HG02588 (cell line): ENCODE data around the gene LGSN.
A peak's percentile ranks its signal among the peaks of the same experiment; 100 is the strongest.
"Not testable (repeated sequence)": the region's sequence is repeated elsewhere in the genome, so short reads cannot be mapped to it uniquely, and the experiment has no call there.

Source experiments
- ATAC-seq: cut with Tn5 transposase; IDR thresholded peaks from one replicate; pipeline ENCODE4 v1.9.1; 2021; ENCODE audit warnings: mild to moderate bottlenecking, moderate library complexity; ENCODE audit not compliant: unreplicated experiment

LGSN gene

DNA sequence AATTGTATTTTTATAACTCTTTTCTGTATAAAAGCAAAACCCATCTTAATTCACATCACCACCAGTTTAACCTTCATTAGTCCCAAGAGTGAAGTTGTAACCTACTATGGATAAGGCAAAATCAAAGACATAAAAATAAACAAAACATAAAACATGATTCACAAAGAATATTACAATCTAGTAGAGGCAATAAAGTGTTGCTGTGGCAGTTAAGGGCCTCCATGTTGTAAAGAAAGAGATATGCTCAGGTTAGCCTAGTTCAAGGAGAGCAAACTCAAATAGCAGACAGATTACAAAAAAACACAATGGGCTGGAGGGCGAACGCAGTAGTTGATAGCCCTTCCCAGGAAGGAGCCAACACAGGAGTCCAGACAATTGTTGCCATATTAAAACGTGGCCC, 13.4 kb downstream of the LGSN start:
- ATAC-seq, result no peak

DNA sequence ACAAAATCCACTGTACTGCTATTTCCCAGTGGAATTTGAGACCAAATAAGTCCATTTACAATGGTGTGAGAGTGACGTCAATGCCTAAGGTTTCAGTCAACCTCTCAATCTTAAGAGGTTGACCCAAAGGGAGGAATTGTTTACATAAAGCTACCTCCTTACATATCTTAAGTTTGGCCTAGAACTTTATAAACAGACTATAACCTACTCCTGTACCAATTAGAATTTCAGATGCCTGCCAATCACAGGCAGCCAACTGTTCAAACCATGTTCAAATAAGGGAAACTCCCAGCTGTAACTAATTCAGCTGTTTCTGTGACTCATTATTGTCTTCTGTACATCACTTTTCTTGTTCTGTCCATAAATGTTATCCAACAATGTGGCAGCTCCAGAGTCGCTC, 14.5 kb downstream of the LGSN start:
- no peak for ATAC-seq

DNA sequence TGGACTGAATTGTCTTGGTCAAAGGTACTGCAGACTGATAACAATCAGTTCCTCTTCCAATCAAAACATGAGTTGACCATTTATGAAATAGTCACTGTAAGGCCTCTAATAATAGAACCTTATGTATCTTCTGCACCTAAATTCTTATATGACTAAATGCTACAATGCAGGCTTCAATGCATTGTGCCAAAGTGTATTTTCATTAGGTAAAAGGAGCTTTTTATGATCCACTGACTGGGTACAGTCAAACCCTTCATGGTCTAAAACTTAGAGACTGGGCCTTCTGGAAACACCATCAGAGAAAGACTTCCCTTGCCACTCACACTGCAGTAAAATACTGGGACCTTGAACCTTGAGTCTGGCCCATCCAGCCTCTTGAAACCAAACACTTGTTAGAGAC, 16.3 kb downstream of the LGSN start:
- ATAC-seq, result no peak

DNA sequence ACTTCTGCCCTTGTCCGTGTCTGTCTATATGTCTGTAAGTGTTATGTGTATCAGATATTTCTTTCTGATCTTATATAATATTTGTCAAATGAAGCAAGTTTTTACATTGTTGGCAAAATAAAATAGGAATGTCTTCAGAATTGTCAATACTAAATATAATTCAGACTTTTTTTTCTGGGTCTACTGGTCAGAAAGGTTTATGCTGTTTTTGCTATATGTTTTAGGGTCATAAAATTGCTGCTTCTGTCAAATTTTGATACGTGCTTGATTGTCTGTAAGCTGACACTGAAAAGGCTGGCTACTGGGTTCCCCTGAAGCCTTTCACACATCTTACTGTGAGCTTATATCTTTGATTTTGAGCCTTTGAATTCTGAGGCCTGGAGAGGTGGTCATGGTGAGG, 20.1 kb downstream of the LGSN start:
- ATAC-seq, result no peak

DNA sequence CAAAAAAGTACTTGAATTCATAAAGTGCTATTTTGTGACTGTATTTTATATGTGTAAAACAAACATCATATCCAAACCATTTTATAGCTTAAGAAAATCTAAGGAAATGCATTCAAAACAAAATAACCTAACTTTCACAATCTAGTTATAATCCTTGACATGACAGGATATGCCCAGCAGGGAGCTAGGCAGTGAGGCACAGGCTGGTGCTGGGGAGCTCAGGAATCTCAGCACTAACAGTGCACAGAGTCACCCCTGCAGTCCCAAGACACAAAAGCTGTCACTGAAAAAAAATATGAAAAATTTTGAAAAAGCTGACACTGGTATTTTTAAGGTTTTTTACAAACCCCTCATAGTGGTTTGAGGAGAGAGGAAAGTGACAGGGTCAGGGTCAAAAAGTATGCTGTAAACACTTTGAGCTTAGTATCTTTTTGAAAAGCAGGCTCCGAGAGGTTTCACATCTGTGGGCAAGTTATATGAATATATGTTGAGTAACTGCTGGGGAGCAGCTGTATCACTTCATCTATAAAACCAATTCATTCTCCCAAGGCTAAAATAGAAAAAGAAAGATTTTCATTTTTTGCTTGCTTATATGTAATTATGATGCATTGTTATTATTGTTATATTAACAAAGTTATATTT, 24.1 kb downstream of the LGSN start:
- ATAC-seq, result no peak

DNA sequence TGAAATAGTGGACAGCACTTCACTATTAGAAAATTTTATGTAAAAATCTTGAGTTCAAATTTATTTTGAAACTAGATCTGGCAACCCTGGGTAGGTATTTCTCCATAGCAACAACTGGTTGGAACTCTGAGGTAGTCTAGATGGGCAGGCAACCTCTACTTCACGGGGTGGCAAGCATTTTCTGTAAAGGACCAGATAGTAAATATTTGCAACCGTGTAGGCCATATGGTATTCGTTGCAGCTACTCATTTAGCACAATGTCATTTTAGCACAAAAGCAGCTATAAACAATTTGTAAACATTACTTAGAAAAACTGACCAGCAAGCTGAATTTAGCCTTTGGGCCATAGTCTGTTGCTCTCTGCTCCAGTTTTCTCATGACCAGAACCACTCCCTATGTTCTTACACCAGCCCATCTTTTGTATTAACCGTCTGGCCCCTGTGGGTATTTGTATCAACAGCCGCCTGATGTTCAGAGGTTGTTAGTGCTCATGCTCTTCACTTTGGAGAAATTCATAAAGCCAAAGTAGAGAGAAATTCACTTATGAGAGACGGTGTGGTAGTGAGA, 29.2 kb downstream of the LGSN start:
- ATAC-seq, result no peak

DNA sequence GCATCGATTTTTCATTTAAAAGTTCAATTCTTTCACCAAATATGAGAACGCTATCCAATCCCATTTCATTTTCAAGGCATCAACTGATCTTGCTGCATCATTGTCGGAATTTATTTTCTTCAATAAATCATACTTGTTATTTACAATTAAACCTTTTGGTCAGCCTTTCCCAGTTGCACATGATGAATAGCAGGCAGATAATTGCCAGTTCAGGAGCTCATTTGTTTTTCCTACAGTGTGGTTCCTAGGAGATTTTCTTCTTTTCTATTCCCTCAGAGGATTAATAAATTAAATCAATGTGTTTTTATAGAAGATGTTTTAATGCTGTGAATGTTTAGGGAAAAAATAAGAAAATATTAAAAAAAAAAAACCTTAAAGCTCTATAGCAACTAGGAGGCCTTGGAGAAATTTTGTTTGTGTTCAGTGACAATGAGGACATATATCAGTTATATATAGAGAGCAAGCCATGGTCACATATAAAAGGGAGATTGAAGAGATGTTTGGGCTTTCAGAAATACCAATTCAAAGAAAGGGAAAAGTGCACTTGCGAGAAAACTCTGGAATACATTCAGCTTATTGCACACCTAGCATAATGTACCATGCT, 30.4 kb downstream of the LGSN start:
- no peak for ATAC-seq

DNA sequence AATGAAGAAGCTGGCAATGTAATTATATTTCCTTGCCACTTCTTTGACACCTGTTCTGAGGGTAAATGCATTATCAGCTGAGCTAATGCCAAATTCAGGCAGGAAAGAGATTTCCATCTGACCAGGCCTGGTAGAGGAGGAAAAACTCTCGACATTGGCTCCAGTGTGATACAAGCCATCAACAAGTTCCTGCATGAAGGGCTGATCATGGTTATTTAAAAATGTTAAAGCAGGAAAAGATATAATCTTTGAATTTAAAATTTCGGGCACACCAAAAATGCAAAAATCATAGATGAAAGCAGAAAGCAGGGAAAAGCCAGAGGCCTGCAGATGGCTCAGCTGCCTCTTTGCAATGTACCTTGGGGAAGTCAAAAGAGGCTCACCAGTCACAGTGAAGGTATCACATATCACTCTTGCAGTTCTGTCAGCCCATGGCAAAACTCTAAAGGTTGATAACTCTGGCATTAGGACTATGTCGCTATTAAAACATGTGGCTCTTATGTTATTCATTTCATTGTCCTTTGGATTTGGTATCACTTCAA, 39.1 kb downstream of the LGSN start:
- ATAC-seq, result no peak

DNA sequence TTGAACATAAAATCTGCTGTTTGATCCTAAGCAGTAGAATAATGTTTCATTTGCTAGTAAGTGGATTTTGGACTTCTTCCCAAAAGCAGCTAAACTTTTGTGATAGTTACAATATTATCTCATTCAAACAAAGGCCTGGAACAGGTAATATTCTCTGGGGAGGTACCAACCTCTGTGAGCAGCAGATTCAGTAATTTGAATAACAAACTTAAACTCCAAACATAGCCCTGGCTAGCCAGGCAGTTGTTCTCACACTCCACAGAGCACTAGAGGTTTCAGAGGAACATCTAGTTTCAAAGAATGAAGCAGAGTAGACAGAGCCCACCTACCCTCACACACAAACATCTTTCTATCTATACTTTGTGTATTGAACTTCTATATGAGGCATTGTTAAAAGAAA, 40.9 kb downstream of the LGSN start:
- no peak for ATAC-seq

DNA sequence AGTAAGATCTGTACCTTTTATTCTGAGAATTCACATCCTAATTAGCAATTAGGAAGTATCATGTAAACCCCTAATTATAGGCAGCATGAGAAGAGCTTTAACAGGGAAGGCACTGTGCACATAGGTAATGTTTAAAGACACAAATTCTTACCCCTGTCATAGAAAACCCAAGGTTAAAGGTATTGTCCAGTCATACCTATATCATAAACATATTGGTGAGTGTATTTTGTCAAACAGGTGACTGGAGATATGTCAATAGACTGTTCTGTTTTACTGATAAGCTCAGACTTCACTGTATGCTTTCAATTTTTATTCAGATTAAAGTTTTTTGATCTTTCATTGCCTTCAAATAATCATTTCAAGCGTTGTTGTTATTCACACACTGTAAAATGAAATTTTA, 43.8 kb downstream of the LGSN start:
- no peak for ATAC-seq

DNA sequence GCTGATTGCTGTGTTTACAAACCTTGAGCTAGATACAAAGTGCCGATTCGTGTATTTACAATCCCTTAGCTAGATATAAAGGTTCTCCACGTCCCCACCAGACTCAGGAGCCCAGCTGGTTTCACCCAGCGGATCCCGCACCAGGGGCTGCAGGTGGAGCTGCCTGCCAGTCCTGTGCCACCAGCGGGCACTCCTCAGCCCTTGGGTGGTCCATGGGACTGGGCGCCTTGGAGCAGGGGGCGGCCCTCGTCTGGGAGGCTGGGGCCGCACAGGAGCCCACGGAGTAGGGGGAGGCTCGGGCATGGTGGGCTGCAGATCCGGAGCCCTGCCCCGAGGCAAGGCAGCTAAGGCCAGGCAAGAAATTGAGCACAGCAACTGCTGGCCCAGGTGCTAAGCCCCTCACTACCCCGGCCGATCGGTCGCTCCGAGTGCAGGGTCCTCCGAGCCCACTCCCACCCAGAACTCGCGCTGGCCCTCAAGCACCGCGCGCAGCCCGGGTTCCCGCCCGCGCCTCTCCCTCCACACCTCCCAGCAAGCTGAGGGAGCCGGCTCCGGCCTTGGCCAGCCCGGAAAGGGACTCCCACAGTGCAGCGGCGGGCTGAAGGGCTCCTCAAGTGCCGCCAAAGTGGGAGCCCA, 44.9 kb downstream of the LGSN start:
- ATAC-seq, result not testable (repeated sequence)

DNA sequence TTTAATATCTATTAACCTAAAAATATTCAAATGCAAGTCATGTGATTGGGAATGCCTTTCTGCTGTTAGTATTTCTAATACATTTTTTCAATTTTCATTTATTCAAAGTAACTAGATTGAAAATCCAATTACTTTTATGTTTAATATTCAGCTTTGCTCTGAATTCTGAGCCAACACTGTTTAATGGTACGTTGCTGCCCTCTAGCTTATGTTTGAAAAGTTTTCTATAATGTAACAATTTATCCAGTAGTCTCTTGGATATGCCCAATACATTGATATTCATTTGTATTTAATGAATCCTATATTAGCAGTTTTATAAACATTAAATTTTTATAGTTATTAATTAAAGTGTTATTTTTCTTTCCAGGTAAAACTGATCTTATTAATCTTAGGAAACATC, 47.4 kb downstream of the LGSN start:
- ATAC-seq, result no peak

DNA sequence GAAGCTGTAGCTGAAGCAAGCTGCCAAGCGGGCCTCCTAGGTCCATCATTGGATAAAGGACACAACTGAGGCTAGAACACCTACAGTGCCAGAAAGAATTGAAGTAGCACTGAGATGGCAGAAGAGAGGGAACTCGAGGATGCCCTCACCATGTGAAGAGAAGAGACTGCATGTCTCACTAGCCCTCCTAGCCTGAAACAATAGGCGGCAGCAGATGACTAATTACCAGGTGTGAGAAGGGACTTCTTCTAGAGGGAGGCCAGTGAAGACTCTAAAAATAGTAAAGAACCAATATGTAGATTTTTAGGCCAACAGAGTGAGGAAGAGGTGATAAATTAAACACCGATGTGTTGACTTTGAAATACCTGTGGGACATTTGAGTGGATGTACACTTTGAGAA, 50.3 kb downstream of the LGSN start:
- peak; percentile 44 for ATAC-seq

DNA sequence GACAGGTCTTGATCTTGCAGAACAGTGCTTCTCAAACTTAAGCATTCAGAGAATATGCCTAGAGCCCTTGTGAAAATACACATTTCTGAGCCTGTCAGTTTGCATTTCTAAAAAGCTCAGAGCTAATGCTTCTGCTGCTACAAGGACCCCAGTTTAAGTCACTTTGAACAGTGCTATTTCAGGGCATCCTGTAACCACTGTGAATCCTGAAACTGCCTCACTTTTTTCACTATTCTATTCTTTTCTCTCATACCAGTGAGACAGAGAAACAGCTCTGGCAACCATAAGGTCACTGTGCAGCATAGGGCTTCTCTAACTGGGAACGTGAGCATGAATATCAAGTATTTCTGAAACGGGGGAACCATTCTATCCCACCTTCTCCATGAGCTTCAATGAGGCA, 51.2 kb downstream of the LGSN start:
- ATAC-seq, result peak; percentile 68

DNA sequence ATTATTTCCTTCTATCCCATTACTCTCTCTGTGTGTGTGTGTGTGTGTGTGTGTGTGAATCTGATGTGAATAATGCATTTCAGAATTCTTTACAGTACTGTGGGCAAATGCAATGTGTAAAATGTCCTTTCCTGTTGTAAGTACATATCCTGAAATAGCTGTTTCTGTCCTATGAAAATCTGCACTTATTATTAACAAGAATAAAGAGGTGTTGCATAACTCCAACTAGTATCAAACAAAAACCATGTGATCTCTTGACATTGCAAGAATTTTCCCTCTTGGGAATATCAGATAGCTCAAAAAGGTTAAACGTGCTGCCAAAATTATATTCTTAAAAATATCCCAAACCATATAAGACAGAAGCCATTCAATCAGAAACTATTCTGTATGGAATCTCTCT, 52.0 kb downstream of the LGSN start:
- ATAC-seq, result no peak

DNA sequence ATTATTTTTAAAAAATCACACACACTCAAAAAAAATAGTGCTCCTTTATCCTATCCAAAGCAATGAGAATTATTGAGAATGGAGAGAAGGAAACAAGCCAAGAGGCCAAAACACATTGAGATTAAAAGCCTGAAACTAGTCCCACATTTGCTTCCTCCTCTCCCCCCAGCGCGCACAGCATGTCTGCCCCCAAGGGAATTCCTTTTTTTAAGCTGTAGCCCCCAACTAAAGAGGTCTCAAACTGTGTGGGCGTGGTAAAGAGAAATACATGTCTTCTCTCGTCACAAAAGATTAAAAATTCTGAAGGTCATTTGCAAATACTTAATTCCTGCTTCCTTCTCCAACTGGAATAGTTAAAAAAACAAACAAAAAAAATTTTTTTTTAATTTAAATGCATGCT, 52.7 kb downstream of the LGSN start:
- no peak for ATAC-seq

DNA sequence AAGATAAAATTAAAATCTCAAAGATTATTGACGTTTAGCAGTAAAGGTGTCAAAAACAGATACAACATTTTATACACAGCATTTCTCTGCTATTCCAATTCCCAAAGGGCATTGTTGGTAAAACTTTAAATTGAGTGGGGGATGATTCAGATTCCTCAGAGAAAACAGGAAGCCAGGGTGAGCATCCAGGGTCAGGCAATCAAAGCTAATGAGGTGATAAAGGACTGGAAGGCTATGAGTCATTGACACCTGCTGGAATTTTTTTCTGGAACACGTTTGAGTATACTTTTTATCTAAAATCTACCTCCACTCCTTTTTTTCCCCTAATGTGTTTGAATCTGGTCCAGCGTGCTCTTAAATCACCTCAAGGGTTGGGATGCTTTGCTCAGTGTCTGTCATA, 56.3 kb downstream of the LGSN start:
- ATAC-seq, result no peak

DNA sequence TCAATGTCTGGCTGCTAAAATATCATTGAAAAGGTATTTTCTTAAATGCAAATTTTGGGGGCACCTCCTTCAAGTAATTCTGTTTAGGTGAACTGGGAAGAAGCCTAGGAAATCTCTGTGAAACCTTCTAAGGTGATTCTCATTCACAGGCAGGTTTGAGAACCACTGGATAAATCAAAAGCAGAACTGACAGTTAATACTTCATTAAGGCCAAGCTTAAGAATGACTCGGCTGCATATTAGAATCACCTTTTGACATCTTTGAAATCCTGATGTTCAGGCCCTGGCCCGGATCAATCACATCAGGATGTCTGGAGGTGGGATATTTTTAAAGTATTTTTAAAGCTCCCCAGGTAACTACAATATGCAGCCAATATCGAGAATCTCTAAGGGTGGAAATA, 58.0 kb downstream of the LGSN start:
- no peak for ATAC-seq

DNA sequence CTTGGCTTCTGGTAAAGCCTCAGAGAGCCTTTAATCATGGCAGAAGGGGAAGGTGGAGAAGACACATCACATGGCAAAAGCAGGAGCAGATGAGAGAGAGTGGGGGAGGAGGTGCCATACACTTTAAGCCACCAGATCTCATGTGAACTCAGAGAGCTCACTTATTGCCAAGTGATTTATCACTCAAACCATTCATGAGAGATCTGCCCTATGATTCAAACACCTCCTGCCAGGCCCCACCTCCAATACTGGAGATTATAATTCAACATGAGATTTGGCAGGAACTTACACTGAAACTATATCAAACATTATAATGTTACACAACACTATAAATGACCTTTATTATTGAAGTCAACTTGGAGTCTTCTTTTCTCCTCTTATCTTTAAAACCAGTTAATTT, 60.6 kb downstream of the LGSN start:
- no peak for ATAC-seq

DNA sequence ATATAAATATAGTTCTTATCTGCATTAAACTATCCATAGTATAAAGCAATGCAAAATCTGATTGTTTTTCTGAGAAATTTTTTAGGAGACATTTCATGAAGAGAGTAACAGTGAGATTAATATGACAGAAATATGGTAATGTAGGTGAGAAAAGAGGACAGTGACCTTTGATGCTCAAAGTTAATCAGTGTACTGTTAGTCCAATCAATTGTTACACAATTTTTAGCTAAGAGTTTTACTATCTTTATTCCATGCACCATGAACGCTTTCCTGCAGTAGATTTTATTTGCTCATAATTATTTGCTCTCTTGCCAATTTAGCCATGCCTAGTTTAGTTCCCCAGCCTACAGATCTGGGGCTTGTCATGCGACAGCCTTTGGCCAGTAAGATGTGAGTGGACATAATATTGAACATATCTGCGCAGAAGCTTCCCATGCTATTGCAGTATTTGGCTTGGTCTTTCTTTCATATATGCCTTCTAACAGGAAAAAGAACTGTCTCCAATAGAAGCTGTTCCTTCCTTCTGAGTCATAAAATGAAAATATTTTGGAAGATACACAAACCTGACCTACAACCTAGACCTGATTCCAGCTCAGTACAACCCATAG, 69.8 kb downstream of the LGSN start:
- no peak for ATAC-seq

DNA sequence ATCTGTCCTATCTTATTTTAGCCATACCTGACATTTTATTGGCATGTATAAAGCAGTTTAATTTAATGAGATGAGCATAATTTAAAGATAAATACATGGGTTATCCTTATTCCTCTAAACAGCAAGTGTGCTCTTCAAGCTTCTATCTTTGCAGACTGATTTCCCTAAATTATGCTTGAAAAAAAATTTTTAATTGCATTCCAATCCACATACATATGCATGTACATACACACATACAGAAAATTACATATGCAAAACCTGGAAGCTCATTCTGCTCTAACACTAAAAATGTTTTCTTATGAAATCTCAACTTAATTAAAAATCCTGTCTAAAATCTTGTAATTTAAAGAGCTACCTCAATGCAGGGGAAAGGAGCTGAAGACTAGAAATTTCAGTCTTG, 73.2 kb downstream of the LGSN start:
- ATAC-seq, result no peak

DNA sequence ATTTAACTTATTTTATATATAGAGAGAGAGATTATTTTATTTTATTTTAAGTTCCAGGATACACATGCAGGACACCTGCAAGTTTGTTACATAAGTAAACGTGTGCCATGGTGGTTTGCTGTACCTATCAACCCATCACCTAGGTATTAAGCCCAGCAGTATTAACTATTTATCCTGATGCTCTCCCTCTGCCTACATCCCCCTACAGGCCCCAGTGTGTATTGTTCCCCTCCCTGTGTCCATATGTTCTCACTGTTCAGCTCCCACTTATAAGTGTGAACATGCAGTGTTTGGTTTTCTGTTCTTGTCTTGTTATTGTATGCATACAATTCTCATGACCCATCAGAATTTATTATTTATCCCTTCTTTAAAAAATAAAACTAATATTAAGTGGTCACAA, 73.9 kb downstream of the LGSN start:
- no peak for ATAC-seq
